Naive thymus-derived CD4-positive, alpha-beta T cell (primary cell): Measurements from ENCODE around the gene WWC2. TPM values are rescaled to one million over a fixed set of nuclear protein-coding genes. Genes with fewer than 3 reads are reported as not detected.

Experiments
- ATAC-seq: fragments of 150-1000 bp; cut with Tn5 transposase; 2 replicates; pipeline ENCODE4 v1.10.0; 2021; ENCODE audit warnings: mild to moderate bottlenecking, moderate library complexity
- CTCF ChIA-PET: fragments of 350-600 bp; sonication (Branson Sonifier 250); formaldehyde crosslinking; loops from one replicate; lab custom pipeline; 2021; ENCODE audit warnings: antibody characterized with exemption; lab: Charles Lee
- POLR2A ChIA-PET: fragments of 350-600 bp; sonication (Branson Sonifier 250); formaldehyde crosslinking; loops from one replicate; lab custom pipeline; 2021; ENCODE audit warnings: antibody characterized with exemption, inconsistent platforms; lab: Charles Lee
- DNase-seq, 9 donors: peaks; one replicate each; pipeline versions ENCODE4 v3.0.0 to v3.0.0-alpha.2; 2020 to 2022; ENCODE audit warnings: mixed read lengths in 1 of 9
- H3K27ac ChIP-seq: one replicate; pipeline ENCODE4 v1.7.0; 2013; ENCODE audit warnings: mild to moderate bottlenecking, low read depth, low read length, moderate library complexity
- H3K27me3 ChIP-seq, 2 donors: one replicate each; pipeline ENCODE4 v1.7.0; 2013; ENCODE audit warnings: low read length in 2 of 2, mild to moderate bottlenecking in 2 of 2, moderate library complexity in 2 of 2; ENCODE audit not compliant: control insufficient read depth in 2 of 2, insufficient read depth in 2 of 2
- H3K36me3 ChIP-seq, 3 experiments: 1 replicate in 2 of 3; 2 replicates in 1 of 3; pipeline ENCODE4 v1.7.0; 2013; ENCODE audit warnings: low read length in 3 of 3, mild to moderate bottlenecking in 3 of 3, moderate library complexity in 1 of 3; ENCODE audit not compliant: insufficient read depth in 3 of 3, control insufficient read depth in 2 of 3
- H3K4me1 ChIP-seq, 2 donors: one replicate each; pipeline ENCODE4 v1.7.0; 2013; ENCODE audit warnings: low read length in 2 of 2, mild to moderate bottlenecking in 2 of 2, moderate library complexity in 1 of 2; ENCODE audit not compliant: control insufficient read depth in 2 of 2, insufficient read depth in 2 of 2
- H3K4me3 ChIP-seq: 2 replicates; pipeline ENCODE4 v1.7.0; 2013; ENCODE audit warnings: mild to moderate bottlenecking, low read length
- H3K9me3 ChIP-seq, 3 experiments: 1 replicate in 2 of 3; 2 replicates in 1 of 3; pipeline ENCODE4 v1.7.0; 2013; ENCODE audit warnings: low read length in 3 of 3; ENCODE audit not compliant: control insufficient read depth in 2 of 3
- H3K27ac Mint-ChIP-seq, 9 donors: one replicate each; pipeline ENCODE4 v1.8.0; 2020 to 2022; ENCODE audit warnings: mixed read lengths in 9 of 9, mild to moderate bottlenecking in 8 of 9, moderate library complexity in 5 of 9, inconsistent platforms in 2 of 9
- H3K27me3 Mint-ChIP-seq, 5 donors: one replicate each; pipeline ENCODE4 v1.8.0; 2021 to 2022; ENCODE audit warnings: mixed read lengths in 5 of 5, mild to moderate bottlenecking in 1 of 5
- H3K36me3 Mint-ChIP-seq, 5 donors: one replicate each; pipeline ENCODE4 v1.8.0; 2020 to 2022; ENCODE audit warnings: mixed read lengths in 5 of 5, mild to moderate bottlenecking in 3 of 5, inconsistent platforms in 1 of 5
- H3K4me1 Mint-ChIP-seq, 7 donors: one replicate each; pipeline ENCODE4 v1.8.0; 2020 to 2022; ENCODE audit warnings: mixed read lengths in 7 of 7, mild to moderate bottlenecking in 3 of 7, inconsistent platforms in 1 of 7
- H3K4me3 Mint-ChIP-seq, 10 donors: one replicate each; pipeline ENCODE4 v1.8.0; 2020 to 2022; ENCODE audit warnings: mild to moderate bottlenecking in 10 of 10, mixed read lengths in 10 of 10, moderate library complexity in 6 of 10, inconsistent platforms in 2 of 10
- H3K9me3 Mint-ChIP-seq, 11 donors: one replicate each; pipeline ENCODE4 v1.8.0; 2020 to 2022; ENCODE audit warnings: mixed read lengths in 11 of 11, mild to moderate bottlenecking in 4 of 11, inconsistent platforms in 1 of 11, moderate library complexity in 1 of 11
- intact Hi-C, 2 donors: fragments of 100-400 bp; cut with micrococcal nuclease; formaldehyde crosslinking; loops; one replicate each; pipeline ENCODE4 v1.15.1; 2023
- polyA plus RNA-seq, 2 donors: library from polyadenylated mRNA; unstranded; fragments of 300-500 nt; fragmentation: Illumina TruSeq; gene quantifications; one replicate each; pipeline ENCODE4 v1.2.3, GENCODE V29; 2021
- total RNA-seq, 6 experiments: library from RNA in 5 of 6; stranded (reverse) in 5 of 6; gene quantifications; 1 replicate in 5 of 6; 2 replicates in 1 of 6; pipeline ENCODE4 v1.2.3 and lab custom pipeline; 2021 to 2026

The WWC2 gene
- total and polyA plus RNA-seq, 7 experiments from 2014 or later: 0.07 to 13.8 (median 9.9) TPM

- H3K4me1 Mint-ChIP-seq: peaks cover 0 to 5% (median 0%) of the 10 kb centered on the region in 7 donors
- ATAC-seq: no peak
- no peak overlapping the region for H3K27ac Mint-ChIP-seq
- peaks cover 11 to 30% (median 28%) of the 10 kb centered on the region in 5 donors for H3K27me3 Mint-ChIP-seq
- H3K27ac ChIP-seq: no peak overlapping the region
- H3K36me3 ChIP-seq: no peaks in the 10 kb centered on the region
- no peaks in the 10 kb centered on the region for H3K27me3 ChIP-seq
- intact Hi-C loops: no loop called here
- no peaks in the 10 kb centered on the region for H3K9me3 ChIP-seq
- H3K4me1 ChIP-seq: no peaks in the 10 kb centered on the region
- H3K4me3 Mint-ChIP-seq: no peak overlapping the region
- CTCF ChIA-PET: no interaction called here
- H3K4me3 ChIP-seq: no peak overlapping the region
- POLR2A ChIA-PET: no interaction called here
- DNase-seq: no peak
- no peaks in the 10 kb centered on the region for H3K36me3 Mint-ChIP-seq
- no peaks in the 10 kb centered on the region for H3K9me3 Mint-ChIP-seq
Observed at GRCh38 chr4:183345261-183345660, 246.2 kb downstream of the WWC2 start.

GRCh38 chr4:183347146-183347545 lies 248.1 kb downstream of the WWC2 start:
- DNase-seq: no peak
- Mint-ChIP-seq H3K36me3 (no peaks in the 10 kb centered on the region), H3K4me1 (peaks cover 0 to 6% (median 2%) of the 10 kb centered on the region in 7 donors), H3K4me3 (no peak overlapping the region), H3K9me3 (peaks cover 0 to 3% (median 0%) of the 10 kb centered on the region in 11 donors), H3K27me3 (peaks cover 5 to 40% (median 36%) of the 10 kb centered on the region in 5 donors), H3K27ac (no peak overlapping the region)
- no peak for ATAC-seq
- H3K36me3 ChIP-seq: no peaks in the 10 kb centered on the region
- no peak overlapping the region for H3K27ac ChIP-seq
- H3K27me3 ChIP-seq: no peaks in the 10 kb centered on the region
- no peak overlapping the region for H3K4me3 ChIP-seq
- ChIA-PET POLR2A (no interaction called here), CTCF (no interaction called here)
- no peaks in the 10 kb centered on the region for H3K4me1 ChIP-seq
- intact Hi-C loops: no loop called here
- no peaks in the 10 kb centered on the region for H3K9me3 ChIP-seq

- no peaks in the 10 kb centered on the region for H3K36me3 ChIP-seq
- CTCF ChIA-PET: no interaction called here
- peaks cover 0 to 3% (median 0%) of the 10 kb centered on the region in 11 donors for H3K9me3 Mint-ChIP-seq
Observed at GRCh38 chr4:183347566-183347965, 248.5 kb downstream of the WWC2 start.

GRCh38 chr4:183348136-183348535 lies 249.1 kb downstream of the WWC2 start:
- ChIA-PET POLR2A (no interaction called here), CTCF (no interaction called here)
- Mint-ChIP-seq H3K9me3 (peaks cover 0 to 3% (median 0%) of the 10 kb centered on the region in 11 donors), H3K27me3 (peaks cover 1 to 39% (median 34%) of the 10 kb centered on the region in 5 donors), H3K4me3 (no peak overlapping the region), H3K36me3 (peaks cover 0 to 3% (median 0%) of the 10 kb centered on the region in 5 donors), H3K4me1 (peaks cover 0 to 6% (median 2%) of the 10 kb centered on the region in 7 donors), H3K27ac (no peak overlapping the region)
- H3K27ac ChIP-seq: no peak overlapping the region
- H3K4me1 ChIP-seq: no peaks in the 10 kb centered on the region
- intact Hi-C loops: no loop called here
- no peaks in the 10 kb centered on the region for H3K36me3 ChIP-seq
- no peaks in the 10 kb centered on the region for H3K9me3 ChIP-seq
- DNase-seq (no peak), ATAC-seq (no peak)
- no peak overlapping the region for H3K4me3 ChIP-seq
- no peaks in the 10 kb centered on the region for H3K27me3 ChIP-seq

More at GRCh38 chr4:183347566-183347965, 248.5 kb downstream of the WWC2 start:
- Histone ChIP-seq H3K4me3 (no peak overlapping the region), H3K9me3 (no peaks in the 10 kb centered on the region), H3K27ac (no peak overlapping the region), H3K27me3 (no peaks in the 10 kb centered on the region), H3K4me1 (no peaks in the 10 kb centered on the region)
- DNase-seq (no peak), ATAC-seq (no peak)
- Mint-ChIP-seq H3K4me3 (no peak overlapping the region), H3K36me3 (peaks cover 0 to 2% (median 0%) of the 10 kb centered on the region in 5 donors), H3K27me3 (peaks cover 3 to 40% (median 36%) of the 10 kb centered on the region in 5 donors), H3K4me1 (peaks cover 0 to 6% (median 2%) of the 10 kb centered on the region in 7 donors), H3K27ac (no peak overlapping the region)
- intact Hi-C loops: no loop called here
- POLR2A ChIA-PET: no interaction called here

- H3K9me3 ChIP-seq: no peaks in the 10 kb centered on the region
- Mint-ChIP-seq H3K4me1 (peaks cover 0 to 6% (median 2%) of the 10 kb centered on the region in 7 donors), H3K4me3 (peak overlapping the region in 4 of 10 donors; percentile 21 to 52 (median 32)), H3K27ac (no peak overlapping the region), H3K9me3 (peaks cover 0 to 3% (median 0%) of the 10 kb centered on the region in 11 donors), H3K27me3 (peaks cover 0 to 38% (median 29%) of the 10 kb centered on the region in 5 donors), H3K36me3 (peaks cover 0 to 3% (median 0%) of the 10 kb centered on the region in 5 donors)
- H3K36me3 ChIP-seq: no peaks in the 10 kb centered on the region
- intact Hi-C loops: no loop called here
- H3K27ac ChIP-seq: no peak overlapping the region
- POLR2A ChIA-PET: no interaction called here
- CTCF ChIA-PET: no interaction called here
- DNase-seq (no peak), ATAC-seq (no peak)
- no peaks in the 10 kb centered on the region for H3K27me3 ChIP-seq
- H3K4me1 ChIP-seq: no peaks in the 10 kb centered on the region
- H3K4me3 ChIP-seq: no peak overlapping the region
Observed at GRCh38 chr4:183348706-183349659, 249.9 kb downstream of the WWC2 start.

GRCh38 chr4:183349673-183350072 lies 250.6 kb downstream of the WWC2 start:
- peaks cover 0 to 6% (median 2%) of the 10 kb centered on the region in 7 donors for H3K4me1 Mint-ChIP-seq
- intact Hi-C loops: no loop called here
- peaks cover 0 to 31% (median 22%) of the 10 kb centered on the region in 5 donors for H3K27me3 Mint-ChIP-seq
- no peaks in the 10 kb centered on the region for H3K27me3 ChIP-seq
- no peaks in the 10 kb centered on the region for H3K9me3 ChIP-seq
- H3K36me3 Mint-ChIP-seq: peaks cover 0 to 3% (median 0%) of the 10 kb centered on the region in 5 donors
- ATAC-seq: no peak
- ChIA-PET CTCF (no interaction called here), POLR2A (no interaction called here)
- no peak overlapping the region for H3K4me3 ChIP-seq
- H3K9me3 Mint-ChIP-seq: peaks cover 0 to 3% (median 0%) of the 10 kb centered on the region in 11 donors
- H3K36me3 ChIP-seq: no peaks in the 10 kb centered on the region
- H3K27ac ChIP-seq: no peak overlapping the region
- H3K27ac Mint-ChIP-seq: no peak overlapping the region
- H3K4me1 ChIP-seq: no peaks in the 10 kb centered on the region
- no peak overlapping the region for H3K4me3 Mint-ChIP-seq
- DNase-seq: no peak
